Panc1 (cell line): Measurements from ENCODE around the gene RNU5B-1.

Source experiments
- CTCF ChIP-seq: fragments of 450-650 bp; IDR thresholded peaks from 2 replicates; pipeline ENCODE4 v1.5.1; 2017; ENCODE audit warnings: mild to moderate bottlenecking
- POLR2AphosphoS5 ChIP-seq: IDR thresholded peaks from 2 replicates; pipeline ENCODE4 v1.6.1; 2012; ENCODE audit warnings: mild to moderate bottlenecking, low read depth, low read length, moderate library complexity
- REST ChIP-seq, 2 experiments: IDR thresholded peaks; 2 replicates each; pipeline ENCODE4 v1.6.1; 2011 to 2012; ENCODE audit warnings: low read depth in 2 of 2, control low read depth in 1 of 2, low read length in 1 of 2, mild to moderate bottlenecking in 1 of 2, moderate library complexity in 1 of 2; ENCODE audit not compliant: insufficient read depth in 1 of 2
- TCF7L2 ChIP-seq: IDR thresholded peaks from 2 replicates; pipeline ENCODE4 v1.6.1; 2011; ENCODE audit warnings: mild to moderate bottlenecking, low read depth, low read length, inconsistent platforms

- TF ChIP-seq CTCF, result no peak
- no peak for TF ChIP-seq REST (IDR thresholded peaks at IDR 0.05; ENCODE audit: insufficient read depth in 1 of 2, low read depth in 2 of 2, low read length in 1 of 2)
- TF ChIP-seq POLR2AphosphoS5, result no peak
- TF ChIP-seq TCF7L2, result no peak
These were observed 41.2 kb upstream of the RNU5B-1 start for GRCh38 chr15:65263313-65263712.
